ENCODE measurements around the gene TRIM49B. TPM values are rescaled to one million over a fixed set of nuclear protein-coding genes. Genes with fewer than 3 reads are reported as not detected.
A peak's percentile ranks its signal among the peaks of the same experiment; 100 is the strongest.
"Not testable (repeated sequence)": the region's sequence is repeated elsewhere in the genome, so short reads cannot be mapped to it uniquely, and the experiment has no call there.

Gene TRIM49B, protein sequence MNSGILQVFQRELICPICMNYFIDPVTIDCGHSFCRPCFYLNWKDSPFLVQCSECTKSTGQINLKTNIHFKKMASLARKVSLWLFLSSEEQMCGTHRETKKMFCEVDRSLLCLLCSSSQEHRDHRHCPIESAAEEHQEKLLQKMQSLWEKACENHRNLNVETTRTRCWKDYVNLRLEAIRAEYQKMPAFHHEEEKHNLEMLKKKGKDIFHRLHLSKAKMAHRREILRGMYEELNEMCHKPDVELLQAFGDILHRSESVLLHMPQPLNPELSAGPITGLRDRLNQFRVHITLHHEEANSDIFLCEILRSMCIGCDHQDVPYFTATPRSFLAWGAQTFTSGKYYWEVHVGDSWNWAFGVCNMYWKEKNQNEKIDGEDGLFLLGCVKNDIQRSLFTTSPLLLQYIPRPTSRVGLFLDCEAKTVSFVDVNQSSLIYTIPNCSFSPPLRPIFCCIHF
- not detected for polyA plus RNA-seq (2012; ENCODE audit: insufficient read length, low read depth)

DNA sequence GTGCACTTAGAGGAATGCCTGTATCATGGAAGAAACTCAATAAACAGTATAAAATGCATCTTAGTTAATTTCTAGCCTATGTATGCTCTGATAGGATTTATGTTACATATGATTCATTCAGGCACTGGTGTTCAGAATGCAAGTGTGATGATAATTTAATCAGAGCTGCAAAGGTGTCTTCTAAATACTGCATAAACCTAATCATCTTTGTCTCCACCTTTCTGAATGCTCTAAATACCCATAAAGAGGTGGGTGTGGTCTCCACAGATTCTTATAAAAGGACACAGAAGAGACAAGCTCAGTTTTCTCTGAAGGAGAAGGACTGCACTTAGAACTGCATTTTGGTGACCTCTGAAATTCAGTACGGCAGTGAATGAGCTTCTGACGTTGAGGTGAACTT, at the start of gene TRIM49B:
TRIM49B (plus strand) TSS at position 301 of the 400 bp plus-strand sequence. CDS start 2,777 bp downstream, outside the sequence.
- TF ChIP-seq, protein P1, sequence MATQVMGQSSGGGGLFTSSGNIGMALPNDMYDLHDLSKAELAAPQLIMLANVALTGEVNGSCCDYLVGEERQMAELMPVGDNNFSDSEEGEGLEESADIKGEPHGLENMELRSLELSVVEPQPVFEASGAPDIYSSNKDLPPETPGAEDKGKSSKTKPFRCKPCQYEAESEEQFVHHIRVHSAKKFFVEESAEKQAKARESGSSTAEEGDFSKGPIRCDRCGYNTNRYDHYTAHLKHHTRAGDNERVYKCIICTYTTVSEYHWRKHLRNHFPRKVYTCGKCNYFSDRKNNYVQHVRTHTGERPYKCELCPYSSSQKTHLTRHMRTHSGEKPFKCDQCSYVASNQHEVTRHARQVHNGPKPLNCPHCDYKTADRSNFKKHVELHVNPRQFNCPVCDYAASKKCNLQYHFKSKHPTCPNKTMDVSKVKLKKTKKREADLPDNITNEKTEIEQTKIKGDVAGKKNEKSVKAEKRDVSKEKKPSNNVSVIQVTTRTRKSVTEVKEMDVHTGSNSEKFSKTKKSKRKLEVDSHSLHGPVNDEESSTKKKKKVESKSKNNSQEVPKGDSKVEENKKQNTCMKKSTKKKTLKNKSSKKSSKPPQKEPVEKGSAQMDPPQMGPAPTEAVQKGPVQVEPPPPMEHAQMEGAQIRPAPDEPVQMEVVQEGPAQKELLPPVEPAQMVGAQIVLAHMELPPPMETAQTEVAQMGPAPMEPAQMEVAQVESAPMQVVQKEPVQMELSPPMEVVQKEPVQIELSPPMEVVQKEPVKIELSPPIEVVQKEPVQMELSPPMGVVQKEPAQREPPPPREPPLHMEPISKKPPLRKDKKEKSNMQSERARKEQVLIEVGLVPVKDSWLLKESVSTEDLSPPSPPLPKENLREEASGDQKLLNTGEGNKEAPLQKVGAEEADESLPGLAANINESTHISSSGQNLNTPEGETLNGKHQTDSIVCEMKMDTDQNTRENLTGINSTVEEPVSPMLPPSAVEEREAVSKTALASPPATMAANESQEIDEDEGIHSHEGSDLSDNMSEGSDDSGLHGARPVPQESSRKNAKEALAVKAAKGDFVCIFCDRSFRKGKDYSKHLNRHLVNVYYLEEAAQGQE (IDR thresholded peaks at IDR 0.05; ENCODE audit: insufficient read depth in 1 of 2, low read depth in 2 of 2, low read length in 2 of 2), result not testable (repeated sequence)
- TF ChIP-seq TAF1, SIN3A (IDR thresholded peaks at IDR 0.05; ENCODE audit: borderline replicate concordance, insufficient read depth, low read length): not testable (repeated sequence)

DNA sequence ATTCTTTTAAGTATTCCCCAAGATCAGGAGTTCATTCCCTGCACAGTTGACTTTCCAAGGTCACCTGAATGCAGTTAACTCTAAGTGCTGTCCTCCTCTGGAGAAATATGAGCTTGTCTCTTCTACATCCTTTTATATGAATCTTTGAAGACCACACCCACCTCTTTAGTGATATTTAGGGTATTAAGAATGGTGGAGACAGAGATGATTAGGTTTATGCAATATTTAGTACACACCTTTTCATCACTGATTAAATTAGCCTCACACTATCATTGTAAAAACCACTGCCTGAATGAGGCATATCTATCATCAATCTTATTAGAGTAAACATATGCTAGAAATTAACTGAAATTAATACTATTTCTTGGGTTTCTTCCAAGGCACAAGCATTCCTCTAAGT, 44.8 kb upstream of the TRIM49B start, which contains the start of gene TRIM51G:
TRIM51G (minus strand) TSS at position 101 of the 400 bp plus-strand sequence. CDS start 2,190 bp downstream, outside the sequence.
- TF ChIP-seq POLR2AphosphoS5 (IDR thresholded peaks at IDR 0.05; ENCODE audit: low read depth, low read length); FOXP2 (optimal IDR thresholded peaks at IDR 0.05; ENCODE audit: borderline replicate concordance, extremely low read depth, extremely low read length, insufficient read depth); TAF1 (IDR thresholded peaks at IDR 0.05; ENCODE audit: borderline replicate concordance, insufficient read depth, low read length): not testable (repeated sequence)

DNA sequence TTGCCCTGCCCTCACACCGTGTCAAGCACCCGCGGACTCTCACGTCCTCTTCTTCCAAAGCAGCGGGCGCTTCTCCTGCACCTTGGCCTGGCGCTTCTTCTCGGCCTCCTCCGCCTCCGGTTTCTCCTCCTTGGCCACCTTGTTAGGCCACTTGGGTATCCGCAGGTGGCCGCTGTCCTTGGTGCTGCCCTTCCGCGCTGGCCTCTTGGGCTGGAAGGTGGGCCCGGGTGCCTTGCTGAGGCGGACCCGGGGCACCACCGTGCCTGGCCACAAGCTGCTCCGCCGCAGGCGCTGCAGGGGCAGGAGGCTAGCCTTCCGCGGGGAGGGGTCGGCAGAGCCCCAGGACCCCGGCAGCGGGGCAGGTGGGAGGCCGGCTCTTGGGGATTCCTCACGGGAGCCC, 19.6 kb downstream of the TRIM49B start:
- TF ChIP-seq, protein P1 (IDR thresholded peaks at IDR 0.05; ENCODE audit: insufficient read depth in 1 of 2, low read depth in 2 of 2, low read length in 2 of 2), result peak in 1 of 2 experiments; percentile 82; a peak in 2 of 4 replicates

DNA sequence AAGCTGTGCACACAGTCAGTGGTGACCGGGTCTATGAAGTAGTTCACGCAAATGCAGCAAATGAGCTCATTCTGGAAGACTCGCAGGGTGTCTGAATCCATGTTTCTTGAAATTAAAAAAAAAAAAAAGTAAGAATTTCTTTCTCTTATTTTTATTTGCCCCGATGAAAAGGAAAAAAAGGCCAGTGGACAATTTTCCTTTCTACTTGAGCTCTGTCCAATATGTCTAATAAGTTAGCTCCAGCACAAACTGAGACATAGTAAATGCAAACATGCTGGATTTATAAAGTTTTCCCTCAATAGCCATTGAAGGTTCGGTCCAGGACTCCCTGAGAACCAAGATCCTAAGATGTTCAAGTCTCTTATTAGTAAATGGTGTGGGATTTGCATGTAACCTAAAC, 30.4 kb downstream of the TRIM49B start, which contains the start of gene TRIM64C:
TRIM64C (minus strand) TSS at position 101 of the 400 bp plus-strand sequence; CDS start at position 101, 0 bp downstream.
- TF ChIP-seq, protein P1 (IDR thresholded peaks at IDR 0.05; ENCODE audit: insufficient read depth in 1 of 2, low read depth in 2 of 2, low read length in 2 of 2), result not testable (repeated sequence)
- not testable (repeated sequence) for TF ChIP-seq POLR2AphosphoS5 (IDR thresholded peaks at IDR 0.05; ENCODE audit: low read depth, low read length); FOXP2 (optimal IDR thresholded peaks at IDR 0.05; ENCODE audit: borderline replicate concordance, extremely low read depth, extremely low read length, insufficient read depth)

Data from PFSK-1 (cell line).